GM21528 (cell line): ENCODE measurements around the gene MFAP4.

Experiments used
- ATAC-seq: cut with Tn5 transposase; IDR thresholded peaks from one replicate; pipeline ENCODE4 v1.9.1; 2021; ENCODE audit warnings: mild to moderate bottlenecking, moderate library complexity; ENCODE audit not compliant: unreplicated experiment, low FRiP score

MFAP4 gene, protein sequence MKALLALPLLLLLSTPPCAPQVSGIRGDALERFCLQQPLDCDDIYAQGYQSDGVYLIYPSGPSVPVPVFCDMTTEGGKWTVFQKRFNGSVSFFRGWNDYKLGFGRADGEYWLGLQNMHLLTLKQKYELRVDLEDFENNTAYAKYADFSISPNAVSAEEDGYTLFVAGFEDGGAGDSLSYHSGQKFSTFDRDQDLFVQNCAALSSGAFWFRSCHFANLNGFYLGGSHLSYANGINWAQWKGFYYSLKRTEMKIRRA

DNA sequence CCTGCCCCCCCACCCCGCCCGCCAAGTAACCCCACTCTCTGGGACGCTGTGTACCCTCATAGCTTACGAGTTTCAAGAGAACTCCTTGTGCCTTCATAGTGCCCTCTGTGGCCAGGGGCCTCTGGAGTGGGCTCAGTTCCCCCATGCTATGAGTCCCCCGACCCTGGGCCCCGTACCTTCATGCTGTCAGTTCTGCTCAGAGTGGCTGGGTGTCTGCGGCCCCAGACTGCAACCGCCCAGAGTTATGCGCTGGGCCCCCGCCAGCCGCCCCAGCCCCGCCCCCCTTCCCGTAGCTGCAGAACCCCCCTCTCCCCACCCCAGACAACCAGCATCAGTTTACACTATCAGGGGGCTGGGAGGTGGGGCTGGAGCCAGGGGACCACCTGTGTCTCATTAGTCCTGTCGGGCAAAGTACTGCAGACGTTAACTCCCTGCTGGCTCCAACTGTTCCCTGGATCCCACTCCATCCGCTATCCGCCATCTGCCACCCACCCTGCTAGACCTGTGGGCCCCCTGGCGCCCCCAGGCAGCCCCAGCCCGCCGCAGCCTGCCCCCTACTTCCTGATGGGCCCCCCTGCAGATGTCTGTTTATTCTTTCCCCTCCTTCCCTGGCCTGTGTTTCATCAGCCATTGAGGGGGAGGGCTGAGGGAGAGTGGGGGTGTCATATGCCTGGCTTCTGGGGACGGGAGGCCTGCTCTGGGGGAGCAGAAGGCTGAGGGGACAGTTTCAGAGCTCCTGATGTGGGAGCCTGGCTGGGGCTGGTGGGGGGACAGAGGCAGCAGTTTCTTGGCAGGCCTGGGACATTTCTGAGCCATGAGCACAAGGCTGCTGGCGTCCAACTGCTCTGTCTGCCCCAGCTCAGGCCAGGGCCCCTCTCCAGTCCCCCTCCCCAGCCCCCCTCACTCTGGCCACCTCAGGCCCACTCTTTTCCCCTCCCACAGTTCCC, at the start of gene MFAP4:
TSS of gene MFAP4 (minus strand) at position 217 of the 947 bp plus-strand sequence. CDS start at position 182, 35 bp downstream.
- no peak for ATAC-seq

DNA sequence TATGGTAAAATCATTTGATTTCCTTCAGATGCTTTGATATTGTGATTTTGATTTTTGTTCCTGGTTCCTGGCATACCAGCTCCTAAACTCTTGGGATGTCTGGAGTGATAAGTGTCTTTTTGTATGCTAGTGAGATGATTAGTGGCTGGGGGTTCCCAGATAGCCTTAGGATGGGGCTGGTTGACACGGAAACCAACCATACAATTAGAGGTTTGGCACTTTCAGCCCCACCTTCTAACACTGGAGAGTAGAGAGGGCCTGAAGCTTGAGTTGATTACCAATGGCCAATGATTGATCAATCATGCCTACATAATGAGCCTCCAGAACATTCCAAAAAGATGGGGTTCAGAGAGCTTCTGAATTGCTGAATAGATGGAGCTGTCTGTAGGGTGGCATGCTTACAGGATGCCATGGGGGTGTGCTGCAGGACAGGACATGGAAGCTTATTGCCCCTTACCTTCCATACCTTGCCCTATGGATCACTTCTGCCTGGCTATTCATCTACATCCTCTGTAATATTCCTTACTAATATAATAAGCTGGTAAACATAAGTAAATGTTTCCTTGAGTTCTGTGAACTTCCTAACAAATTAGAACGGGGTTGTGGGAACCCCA, 46.8 kb upstream of the MFAP4 start:
- ATAC-seq, result no peak

DNA sequence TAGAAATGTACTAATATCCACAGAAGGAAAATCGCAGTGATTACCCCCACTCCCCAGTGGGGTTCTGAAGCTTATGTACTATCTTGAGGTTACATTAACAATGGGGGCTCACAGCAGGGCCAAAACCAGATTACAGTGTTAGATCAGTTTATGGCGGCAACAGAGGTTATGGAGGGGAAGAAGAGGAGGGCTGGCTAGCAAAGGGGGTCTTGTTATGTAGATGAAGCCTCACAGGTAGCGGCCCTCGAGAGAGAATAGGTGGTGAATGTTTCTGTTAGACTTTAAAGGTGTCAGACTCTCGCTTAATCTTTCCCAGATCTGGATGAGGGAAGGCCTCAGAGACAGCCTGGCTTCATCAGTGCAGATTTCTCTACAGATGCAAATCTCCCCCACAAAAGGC, 46.3 kb upstream of the MFAP4 start:
- no peak for ATAC-seq

DNA sequence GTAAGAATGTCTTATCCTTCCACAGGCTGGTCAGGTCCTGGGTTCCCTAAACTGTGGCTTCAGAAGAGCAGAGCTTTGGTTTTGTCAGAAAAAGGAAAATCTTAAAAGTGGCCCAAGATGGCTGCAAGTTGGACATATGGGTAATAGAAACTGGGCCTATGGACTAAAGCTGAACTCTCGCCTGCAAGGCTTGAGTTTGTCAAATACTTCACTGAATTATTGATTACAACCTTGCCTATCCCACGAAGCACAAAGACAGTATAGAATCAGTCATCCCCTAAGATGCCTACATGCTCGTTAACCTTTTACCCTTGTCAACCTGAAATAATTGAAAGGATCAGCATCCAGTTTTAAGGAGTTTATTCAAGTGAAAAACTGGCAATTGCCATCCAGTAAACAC, 44.7 kb upstream of the MFAP4 start:
- no peak for ATAC-seq

DNA sequence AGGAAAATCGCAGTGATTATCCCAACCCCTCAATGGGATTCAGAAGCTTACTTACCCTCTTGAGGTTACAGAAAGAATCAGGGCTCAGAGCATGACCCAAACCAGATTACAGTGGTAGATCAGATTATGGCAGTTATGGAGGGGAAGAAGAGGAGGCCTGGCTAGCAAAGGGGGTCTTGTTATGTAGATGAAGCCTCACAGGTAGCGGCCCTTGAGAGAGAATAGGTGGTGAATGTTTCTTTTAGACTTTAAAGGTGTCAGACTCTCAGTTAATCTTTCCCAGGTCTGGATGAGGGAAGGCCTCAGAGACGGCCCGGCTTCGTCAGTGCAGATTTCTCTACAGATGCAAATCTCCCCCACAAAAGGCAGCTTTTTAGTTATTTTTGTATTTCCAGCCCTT, 39.6 kb upstream of the MFAP4 start:
- no peak for ATAC-seq

DNA sequence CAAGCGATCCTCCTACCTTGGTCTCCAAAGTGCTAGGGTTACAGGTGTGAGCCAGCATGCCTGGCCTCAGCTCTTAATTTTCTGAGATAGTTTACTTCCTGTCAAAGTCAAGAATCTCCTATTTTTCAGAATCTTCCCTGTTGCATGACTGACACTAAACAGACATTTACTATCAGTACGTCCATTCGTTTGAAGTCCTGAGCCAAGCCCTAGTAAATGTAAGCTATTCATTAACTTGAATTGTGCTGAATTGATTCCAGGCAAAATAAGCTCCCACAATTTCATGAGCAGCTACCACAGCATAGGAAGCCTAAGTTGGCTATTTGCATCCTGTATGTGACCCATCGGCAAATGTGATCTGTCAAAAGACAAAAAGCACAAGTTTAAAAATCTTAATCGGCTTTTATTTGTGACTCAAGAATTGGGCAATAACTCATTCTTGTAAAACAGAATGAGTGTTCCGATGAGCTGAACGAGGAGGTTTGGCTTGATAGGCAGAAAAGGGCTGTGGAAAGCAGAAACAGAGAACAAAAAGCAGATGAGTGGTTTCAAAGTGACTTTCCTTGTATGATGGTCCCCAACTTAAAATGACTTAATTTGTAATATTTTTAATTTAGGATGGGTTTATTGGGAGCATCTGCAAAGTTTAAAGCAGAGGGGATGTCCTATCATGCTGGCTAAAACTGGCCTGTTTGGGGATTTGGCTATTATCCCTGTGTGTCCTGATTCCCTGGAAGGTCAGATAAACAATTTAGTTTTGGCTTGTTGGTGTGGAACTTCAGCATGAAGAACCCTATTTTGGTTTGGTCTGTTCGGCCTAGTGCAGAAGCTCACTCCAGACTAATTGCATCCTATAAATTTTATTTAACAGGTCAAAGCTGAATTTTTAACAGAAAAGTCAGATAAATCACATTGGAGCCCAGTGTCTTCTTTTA, 38.2 kb upstream of the MFAP4 start:
- ATAC-seq, result no peak

DNA sequence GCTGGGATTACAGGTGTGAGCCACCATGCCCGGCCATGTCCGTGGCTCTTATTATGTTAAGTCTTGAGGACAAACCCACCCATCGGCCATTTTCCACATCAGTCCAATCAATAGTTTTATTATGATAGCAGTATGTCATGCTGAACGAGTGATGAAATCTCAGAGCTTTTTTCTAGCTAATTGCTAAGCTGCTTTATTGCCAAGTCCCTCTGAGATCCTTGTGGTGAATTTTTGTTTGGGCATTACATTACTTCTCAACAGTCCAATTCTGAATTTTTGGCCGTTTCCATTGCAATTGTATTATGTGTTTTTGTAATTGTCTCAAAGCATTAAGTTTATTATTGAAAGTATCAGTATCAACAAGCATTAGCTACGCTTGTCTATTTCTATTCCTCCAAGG, 34.9 kb upstream of the MFAP4 start:
- no peak for ATAC-seq

DNA sequence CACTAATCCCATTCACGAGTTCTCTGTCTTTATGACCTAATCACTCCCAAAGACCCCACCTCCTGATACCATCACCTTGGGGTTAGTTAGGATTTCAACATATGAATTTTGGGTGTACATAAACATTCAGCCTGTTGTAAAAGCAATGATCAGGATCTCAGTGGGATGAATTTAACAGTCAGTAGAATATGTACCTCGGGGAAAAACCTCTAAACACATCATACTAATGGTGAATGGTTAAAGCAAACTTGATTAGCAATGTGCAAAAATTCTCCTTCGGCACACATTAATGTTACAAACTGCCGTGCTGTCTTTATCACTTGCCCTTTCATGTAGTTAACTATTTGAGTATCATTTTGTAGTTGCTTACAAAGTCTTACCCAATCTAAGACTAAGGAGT, 34.2 kb upstream of the MFAP4 start:
- ATAC-seq, result no peak

DNA sequence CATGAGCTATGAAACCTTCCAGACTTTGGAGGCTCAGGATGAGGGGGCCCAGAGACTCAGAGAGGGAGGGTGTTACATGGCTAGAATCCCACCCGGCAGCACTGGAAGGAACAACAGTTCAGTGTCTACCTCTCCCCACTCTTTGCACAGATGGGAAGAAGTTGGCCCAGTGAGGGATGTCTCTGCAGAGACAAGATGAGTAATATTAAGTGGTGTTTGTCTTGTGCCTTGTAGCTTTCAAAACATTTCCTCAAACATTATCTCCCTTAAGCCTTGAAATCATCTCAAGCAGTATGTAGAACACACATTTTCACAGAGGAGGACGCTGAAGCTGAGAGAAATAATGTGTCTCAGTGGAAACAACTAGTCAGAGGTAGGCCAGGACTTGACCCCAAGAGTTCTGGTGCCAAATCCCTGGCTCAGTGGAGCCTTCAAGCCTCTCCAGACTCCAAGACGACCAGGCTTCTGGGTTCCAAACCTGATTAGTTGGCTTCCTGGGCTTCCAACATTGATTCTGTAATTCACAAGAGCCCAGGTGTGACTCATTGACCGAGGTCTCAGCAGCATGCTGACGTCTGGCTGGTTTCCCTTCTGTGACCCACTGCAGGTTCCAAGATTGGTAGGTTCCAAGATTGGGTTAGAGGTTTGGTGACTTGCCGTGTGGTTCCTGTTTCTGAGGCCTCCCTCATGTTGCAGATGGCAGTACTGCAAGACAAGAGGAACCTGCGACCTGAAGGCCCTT, 31.4 kb upstream of the MFAP4 start:
- no peak for ATAC-seq

DNA sequence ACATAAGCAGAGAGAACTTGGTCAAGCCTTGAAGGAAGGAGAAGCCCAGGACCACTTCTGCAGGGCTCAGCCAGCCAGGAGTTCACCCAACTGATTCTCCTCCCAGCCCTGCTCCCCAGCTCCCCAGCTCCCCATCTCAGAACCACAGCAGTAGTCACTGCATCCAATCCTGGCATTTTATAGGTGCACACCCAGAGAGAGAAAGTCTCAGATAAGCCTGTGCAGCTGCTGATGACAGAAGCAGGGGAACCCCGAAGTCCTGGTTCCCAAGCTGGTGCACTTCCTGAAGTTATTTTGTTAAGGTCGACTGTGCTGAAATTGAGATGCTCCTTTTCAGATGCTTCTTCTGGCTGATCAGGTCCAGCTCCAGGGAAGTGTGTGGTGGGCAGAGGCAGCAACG, 30.6 kb upstream of the MFAP4 start:
- ATAC-seq, result no peak

DNA sequence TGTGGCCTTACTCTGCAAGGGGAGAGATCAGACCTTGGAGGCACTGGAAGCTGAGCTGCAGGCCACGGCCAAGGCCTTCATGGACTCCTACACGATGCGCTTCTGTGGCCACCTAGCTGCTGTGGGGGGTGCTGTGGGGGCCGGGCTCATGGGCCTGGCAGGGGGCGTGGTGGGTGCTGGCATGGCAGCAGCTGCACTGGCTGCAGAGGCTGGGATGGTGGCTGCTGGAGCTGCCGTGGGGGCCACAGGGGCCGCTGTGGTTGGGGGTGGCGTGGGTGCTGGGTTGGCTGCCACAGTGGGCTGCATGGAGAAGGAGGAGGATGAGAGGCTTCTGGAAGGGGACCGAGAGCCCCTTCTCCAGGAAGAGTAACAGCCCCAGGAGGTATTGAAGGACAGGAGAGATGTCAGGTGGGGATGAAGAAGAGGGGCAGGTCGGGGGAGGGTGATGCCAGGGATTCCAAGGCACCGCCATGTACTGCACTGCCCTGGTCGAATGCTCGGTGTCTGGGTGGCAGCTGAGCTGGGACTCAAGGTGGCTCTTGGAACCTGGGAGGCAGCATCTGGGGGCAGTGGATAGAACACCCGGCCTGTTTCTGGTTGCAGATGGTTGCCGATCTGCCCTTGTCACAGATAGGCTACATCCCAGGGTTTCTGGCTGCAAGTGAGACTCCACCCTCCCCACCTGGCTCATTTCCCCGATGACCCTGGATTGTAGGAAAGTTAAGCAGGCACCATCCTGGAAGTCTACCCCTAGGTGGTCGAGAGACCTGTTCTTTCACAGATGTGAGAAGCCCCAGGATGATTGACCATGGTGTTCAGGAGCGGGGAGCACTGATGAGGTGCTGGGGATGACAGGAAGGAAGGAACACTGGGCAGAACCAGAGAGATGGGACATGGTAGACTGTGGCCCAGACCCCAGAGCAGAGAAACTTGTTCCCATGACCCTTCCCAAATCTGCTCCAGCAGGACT, 29.1 kb upstream of the MFAP4 start:
- ATAC-seq, result no peak

DNA sequence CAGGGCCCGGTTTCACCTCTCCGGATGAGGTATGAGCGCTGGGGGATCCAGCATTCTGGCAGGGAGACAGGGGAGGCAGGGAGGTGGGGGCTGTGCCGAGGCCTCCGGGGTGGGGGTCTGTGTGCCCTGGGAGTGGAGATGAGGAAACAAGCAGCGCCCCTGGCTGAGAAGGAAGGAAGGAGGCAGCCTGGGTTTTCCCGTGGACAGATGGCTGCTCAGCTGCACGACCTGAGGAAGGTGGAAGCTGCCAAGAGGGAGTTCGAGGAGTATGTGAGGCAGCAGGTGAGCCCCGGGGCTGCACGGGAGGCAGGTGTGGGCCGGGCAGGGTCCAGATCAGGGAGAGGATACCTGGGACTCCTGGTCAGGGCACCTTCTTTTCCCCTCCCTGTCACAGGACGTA, 28.3 kb upstream of the MFAP4 start:
- no peak for ATAC-seq

DNA sequence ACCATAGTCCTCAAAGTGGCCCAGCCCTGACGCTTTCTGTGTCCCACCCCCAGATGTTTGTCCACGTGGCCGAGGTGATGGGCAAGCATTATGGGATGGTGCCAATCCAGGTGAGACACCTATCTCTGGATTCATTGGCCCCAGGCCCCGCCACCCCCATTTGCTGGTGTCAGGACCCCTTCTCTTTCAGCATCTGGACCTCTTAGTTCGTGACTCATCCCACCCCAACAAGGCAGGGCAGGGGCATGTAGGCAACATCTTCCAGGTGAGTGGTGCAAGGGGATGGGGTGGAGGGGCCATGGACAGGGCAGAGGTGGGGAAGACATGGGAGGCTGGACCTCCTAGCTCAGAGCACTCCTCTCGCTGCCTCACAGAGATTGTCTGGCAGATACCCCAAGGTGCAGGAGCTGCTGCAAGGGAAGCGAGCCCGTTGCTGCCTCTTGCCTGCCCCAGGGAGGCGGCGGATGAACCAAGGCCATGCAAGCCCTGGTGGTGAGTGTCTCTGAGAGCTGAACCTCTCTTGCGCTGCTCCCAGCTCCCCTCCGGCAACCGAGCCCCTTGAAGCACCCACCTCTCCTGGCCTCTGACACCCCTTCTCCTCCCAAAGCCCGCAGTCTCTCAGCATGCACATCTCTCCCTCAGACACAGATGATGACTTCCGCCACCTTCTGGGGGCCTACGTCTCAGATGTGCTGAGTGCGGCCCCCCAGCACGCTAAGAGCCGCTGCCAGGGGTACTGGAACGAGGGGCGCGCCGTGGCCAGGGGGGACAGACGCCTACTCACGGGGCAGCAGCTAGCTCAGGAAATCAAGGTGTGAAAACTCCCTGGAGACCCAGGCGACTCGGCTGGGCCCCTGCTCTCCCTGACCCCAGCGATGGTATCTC, 27.6 kb upstream of the MFAP4 start:
- no peak for ATAC-seq

DNA sequence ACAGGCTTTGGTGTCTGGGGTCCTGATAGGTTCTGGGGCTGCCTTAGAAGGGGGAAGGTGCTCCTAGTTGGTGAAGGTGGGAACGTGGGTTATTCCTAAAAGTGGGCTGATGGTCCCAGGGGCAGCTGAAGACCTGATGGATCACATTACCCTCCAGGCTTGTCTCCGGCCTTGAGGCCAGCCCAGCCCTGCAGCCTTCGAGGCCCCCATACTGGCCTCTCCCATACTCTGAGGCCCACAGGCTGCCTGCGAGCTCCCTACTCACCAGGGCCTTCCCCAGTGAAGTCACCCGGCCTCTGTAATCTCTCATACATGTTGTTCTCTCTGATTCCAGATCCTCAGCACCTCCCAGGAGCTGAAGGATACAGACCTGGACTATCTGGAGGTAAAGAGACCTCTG, 26.8 kb upstream of the MFAP4 start:
- no peak for ATAC-seq

DNA sequence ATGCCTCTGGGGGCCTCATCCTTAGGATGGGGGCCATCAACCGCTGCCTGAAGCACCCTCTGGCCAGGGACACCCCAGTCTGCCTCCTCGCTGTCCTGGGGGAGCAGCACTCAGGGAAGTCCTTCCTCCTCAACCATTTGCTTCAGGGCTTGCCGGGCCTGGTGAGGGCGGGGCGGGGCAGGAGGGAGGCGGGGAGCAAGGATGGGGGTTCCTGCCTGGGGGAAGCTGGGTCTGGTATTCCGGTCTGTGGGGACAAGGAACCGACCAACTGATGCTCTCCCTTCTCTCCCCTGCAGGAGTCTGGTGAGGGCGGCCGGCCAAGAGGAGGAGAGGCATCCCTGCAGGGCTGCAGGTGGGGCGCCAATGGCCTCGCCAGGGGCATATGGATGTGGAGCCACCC, 26.0 kb upstream of the MFAP4 start:
- ATAC-seq, result no peak

DNA sequence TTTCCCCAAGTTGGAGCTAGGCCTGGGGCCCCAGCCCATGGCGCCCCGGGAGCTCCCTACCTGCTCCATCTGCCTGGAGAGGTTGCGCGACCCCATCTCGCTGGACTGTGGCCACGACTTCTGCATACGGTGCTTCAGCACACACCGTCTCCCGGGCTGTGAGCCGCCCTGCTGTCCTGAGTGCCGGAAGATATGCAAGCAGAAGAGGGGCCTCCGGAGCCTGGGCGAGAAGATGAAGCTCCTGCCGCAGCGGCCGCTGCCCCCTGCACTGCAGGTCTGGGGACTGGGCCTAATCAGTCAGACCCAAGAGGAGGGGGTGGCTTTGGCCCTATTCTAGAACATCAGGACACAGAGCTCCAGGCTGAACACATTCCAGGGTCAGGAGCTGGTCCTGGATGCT, 25.5 kb upstream of the MFAP4 start:
- ATAC-seq, result no peak

DNA sequence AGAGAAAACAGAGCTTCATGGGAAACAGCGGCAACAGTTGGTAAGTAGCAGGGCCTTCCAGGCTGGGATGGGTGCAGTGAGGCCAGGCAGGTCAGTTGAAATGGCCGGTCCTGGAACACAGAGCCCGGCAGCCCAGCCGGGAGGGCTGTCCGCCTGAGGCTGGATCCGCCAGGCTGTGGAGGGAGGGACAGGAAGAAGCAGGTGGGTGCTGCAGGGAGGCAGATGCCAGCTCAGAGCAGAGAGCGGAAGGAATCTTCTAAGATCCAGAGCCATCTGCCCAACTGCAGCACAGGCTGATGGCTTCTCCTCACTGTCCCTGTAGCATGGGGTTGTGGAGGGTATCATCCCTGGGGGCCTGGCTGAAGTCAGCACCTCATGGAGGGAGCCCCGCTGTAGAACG, 24.6 kb upstream of the MFAP4 start:
- ATAC-seq, result no peak
